ENCODE data around the gene TMPRSS11A. TPM values are rescaled to one million over a fixed set of nuclear protein-coding genes. Genes with fewer than 3 reads are reported as not detected.

TMPRSS11A gene
- total and polyA plus RNA-seq, 2 donors (not counting 3 experiments of a cell fraction or from before 2014, with no cell fraction given): not detected

GRCh38 chr4:67891645-67892044 is 71.6 kb downstream of the TMPRSS11A start:
- peaks cover 5% of the 10 kb centered on the region for H3K4me1 ChIP-seq (ENCODE audit: control insufficient read depth, extremely low read depth, insufficient read depth, low read length)
- H3K27ac ChIP-seq (ENCODE audit: insufficient read depth, low read depth, low read length): no peak overlapping the region
- dilution Hi-C loops (cut with MboI; ENCODE audit: extremely low pct_ligation_motif_present, low sequenced_read_pairs) (no loop called here), intact Hi-C loops (cut with micrococcal nuclease) (no loop called here)
- BruUV-seq (replicated peaks): no TSS peak
- TF ChIP-seq FOS (IDR thresholded peaks at IDR 0.05; ENCODE audit: borderline replicate concordance, insufficient read depth, low read length) (no peak), POLR2A (IDR thresholded peaks at IDR 0.05; ENCODE audit: low read depth, low read length) (no peak), JUN (IDR thresholded peaks at IDR 0.05; ENCODE audit: borderline replicate concordance, insufficient read depth, insufficient read length, low read depth) (no peak), MYC (IDR thresholded peaks at IDR 0.05; ENCODE audit: low read depth, low read length) (no peak), EZH2 (IDR thresholded peaks at IDR 0.05; ENCODE audit: borderline replicate concordance, low read depth, low read length, severe bottlenecking) (no peak), MAX (IDR thresholded peaks at IDR 0.05; ENCODE audit: insufficient read depth, insufficient read length) (no peak), GATA2 (IDR thresholded peaks at IDR 0.05; ENCODE audit: insufficient read depth, insufficient read length, low read depth, low read length) (no peak), CTCF (IDR thresholded peaks at IDR 0.05; ENCODE audit: extremely low read depth in 1 of 2, insufficient read depth in 1 of 2, low read depth in 1 of 2, low read length in 2 of 2) (no peak)
- no peak for DNase-seq (ENCODE audit: low read depth, low spot score)
- no peaks in the 10 kb centered on the region for H3K79me2 ChIP-seq (ENCODE audit: control insufficient read depth, insufficient read depth, low read length)
- H4K20me1 ChIP-seq (replicated peaks; ENCODE audit: control insufficient read depth, extremely low read depth, insufficient read depth, low read length): no peaks in the 10 kb centered on the region
- H3K9me3 ChIP-seq (replicated peaks; ENCODE audit: control insufficient read depth, insufficient read depth, low read length): no peaks in the 10 kb centered on the region
- no peaks in the 10 kb centered on the region for H3K9me1 ChIP-seq (replicated peaks; ENCODE audit: control insufficient read depth, extremely low read depth, insufficient read depth, low read length)
- H2AFZ ChIP-seq (ENCODE audit: low read depth, low read length): no peak overlapping the region
- FAIRE-seq: no peak
- no peak overlapping the region for H3K9ac ChIP-seq (replicated peaks; ENCODE audit: extremely low read depth, insufficient read depth, low read length)
- ChIA-PET CTCF (interaction anchor here (1.0 kb wide), 1 partner anchor 18 kb away, joined by 3 read pairs; no protein-coding TSS in a partner anchor), POLR2A (no interaction called here)
- H3K36me3 ChIP-seq (ENCODE audit: control insufficient read depth in 2 of 2, extremely low read depth in 1 of 2, insufficient read depth in 2 of 2, low read length in 2 of 2): no peaks in the 10 kb centered on the region
- no peak overlapping the region for H3K4me2 ChIP-seq (ENCODE audit: insufficient read depth, low read length)
- H3K27me3 ChIP-seq (ENCODE audit: control insufficient read depth in 2 of 2, insufficient read depth in 2 of 2, low read length in 2 of 2): no peaks in the 10 kb centered on the region
- no peak overlapping the region for H3K4me3 ChIP-seq (replicated peaks in 1 of 3; ENCODE audit: insufficient read depth in 1 of 3, low read depth in 1 of 3, low read length in 3 of 3)

Data from endothelial cell of umbilical vein (primary cell).